Epithelial cell of prostate (primary cell): ENCODE results near the gene LORICRIN.

Experiments used
- DNase-seq: peaks from one replicate; pipeline ENCODE4 v3.0.0-alpha.2; 2011; ENCODE audit warnings: low read depth, low spot score
- H3K27ac ChIP-seq: fragments of 450-650 bp; 2 replicates; pipeline ENCODE4 v1.5.1; 2017; ENCODE audit warnings: mild to moderate bottlenecking

LORICRIN gene

GRCh38 chr1:153293851-153294250 is 34.4 kb downstream of the LORICRIN start:
- no peak overlapping the region for H3K27ac ChIP-seq
- DNase-seq: no peak

- DNase-seq: no peak
- H3K27ac ChIP-seq: no peak overlapping the region
These were observed 42.8 kb downstream of the LORICRIN start for GRCh38 chr1:153302308-153302707.

GRCh38 chr1:153305682-153306081 is 46.2 kb downstream of the LORICRIN start:
- H3K27ac ChIP-seq: no peak overlapping the region
- DNase-seq: no peak

- DNase-seq: no peak
- no peak overlapping the region for H3K27ac ChIP-seq
These were observed 47.1 kb downstream of the LORICRIN start for GRCh38 chr1:153306303-153307220.

GRCh38 chr1:153307221-153307600 is 47.7 kb downstream of the LORICRIN start:
- no peak overlapping the region for H3K27ac ChIP-seq
- no peak for DNase-seq

- H3K27ac ChIP-seq: no peak overlapping the region
- no peak for DNase-seq
These were observed 49.1 kb downstream of the LORICRIN start for GRCh38 chr1:153308540-153308939.

- DNase-seq: no peak
- no peak overlapping the region for H3K27ac ChIP-seq
These were observed 50.0 kb downstream of the LORICRIN start for GRCh38 chr1:153309441-153309840.

- DNase-seq: no peak
- H3K27ac ChIP-seq: no peak overlapping the region
These were observed 51.0 kb downstream of the LORICRIN start for GRCh38 chr1:153310526-153310925.
